ENCODE results near the gene LPP. TPM values are rescaled to one million over a fixed set of nuclear protein-coding genes. Genes with fewer than 3 reads are reported as not detected.
"Not testable (repeated sequence)": the region's sequence is repeated elsewhere in the genome, so short reads cannot be mapped to it uniquely, and the experiment has no call there.

Gene LPP
- total RNA-seq, 1 experiment from 2014 or later = 18.1 TPM

- no peak for DNase-seq (ENCODE audit: low read depth)
These were observed 279.7 kb downstream of the LPP start for GRCh38 chr3:188433521-188434150.

GRCh38 chr3:188434594-188434993, 280.6 kb downstream of the LPP start:
- no peak for DNase-seq (ENCODE audit: low read depth)

GRCh38 chr3:188435266-188435665, 281.3 kb downstream of the LPP start:
- DNase-seq (ENCODE audit: low read depth) = no peak

- DNase-seq (ENCODE audit: low read depth) = peak; percentile 34
These were observed 284.0 kb downstream of the LPP start for GRCh38 chr3:188437926-188438325.

GRCh38 chr3:188439080-188439479, 285.1 kb downstream of the LPP start:
- peak; percentile 19 for DNase-seq (ENCODE audit: low read depth)

- no peak for DNase-seq (ENCODE audit: low read depth)
These were observed 286.5 kb downstream of the LPP start for GRCh38 chr3:188440340-188440972.

- DNase-seq (ENCODE audit: low read depth) = no peak
These were observed 288.5 kb downstream of the LPP start for GRCh38 chr3:188442430-188442829.

GRCh38 chr3:188445175-188445574, 291.2 kb downstream of the LPP start:
- not testable (repeated sequence) for DNase-seq (ENCODE audit: low read depth)

GRCh38 chr3:188446014-188446413, 292.1 kb downstream of the LPP start:
- no peak for DNase-seq (ENCODE audit: low read depth)

GRCh38 chr3:188446766-188447165, 292.8 kb downstream of the LPP start:
- DNase-seq (ENCODE audit: low read depth) = no peak

GRCh38 chr3:188448813-188449212, 294.9 kb downstream of the LPP start:
- DNase-seq (ENCODE audit: low read depth) = no peak

GRCh38 chr3:188449421-188449820, 295.5 kb downstream of the LPP start:
- DNase-seq (ENCODE audit: low read depth) = no peak

GRCh38 chr3:188452158-188452772, 298.3 kb downstream of the LPP start:
- no peak for DNase-seq (ENCODE audit: low read depth)

- DNase-seq (ENCODE audit: low read depth) = no peak
These were observed 299.8 kb downstream of the LPP start for GRCh38 chr3:188453431-188454384.

GRCh38 chr3:188455748-188456147, 301.8 kb downstream of the LPP start:
- no peak for DNase-seq (ENCODE audit: low read depth)

GRCh38 chr3:188458756-188459155, 304.8 kb downstream of the LPP start:
- no peak for DNase-seq (ENCODE audit: low read depth)

- peak; percentile 5 for DNase-seq (ENCODE audit: low read depth)
These were observed 311.4 kb downstream of the LPP start for GRCh38 chr3:188465311-188465710.

GRCh38 chr3:188468196-188468595, 314.2 kb downstream of the LPP start:
- no peak for DNase-seq (ENCODE audit: low read depth)

- DNase-seq (ENCODE audit: low read depth) = no peak
These were observed 314.7 kb downstream of the LPP start for GRCh38 chr3:188468662-188469061.

- no peak for DNase-seq (ENCODE audit: low read depth)
These were observed 315.4 kb downstream of the LPP start for GRCh38 chr3:188469228-188469885.

- DNase-seq (ENCODE audit: low read depth) = no peak
These were observed 316.7 kb downstream of the LPP start for GRCh38 chr3:188470508-188471130.
